Activated T-helper 1 cell treated with Interleukin-2 at 50 U/mL for 16 hours (primary cell): ENCODE data around the gene PSMD5.

Experiments used
- DNase-seq: peaks from one replicate; pipeline ENCODE4 v3.0.0-alpha.2; 2020; ENCODE audit warnings: low read depth

PSMD5 gene

DNA sequence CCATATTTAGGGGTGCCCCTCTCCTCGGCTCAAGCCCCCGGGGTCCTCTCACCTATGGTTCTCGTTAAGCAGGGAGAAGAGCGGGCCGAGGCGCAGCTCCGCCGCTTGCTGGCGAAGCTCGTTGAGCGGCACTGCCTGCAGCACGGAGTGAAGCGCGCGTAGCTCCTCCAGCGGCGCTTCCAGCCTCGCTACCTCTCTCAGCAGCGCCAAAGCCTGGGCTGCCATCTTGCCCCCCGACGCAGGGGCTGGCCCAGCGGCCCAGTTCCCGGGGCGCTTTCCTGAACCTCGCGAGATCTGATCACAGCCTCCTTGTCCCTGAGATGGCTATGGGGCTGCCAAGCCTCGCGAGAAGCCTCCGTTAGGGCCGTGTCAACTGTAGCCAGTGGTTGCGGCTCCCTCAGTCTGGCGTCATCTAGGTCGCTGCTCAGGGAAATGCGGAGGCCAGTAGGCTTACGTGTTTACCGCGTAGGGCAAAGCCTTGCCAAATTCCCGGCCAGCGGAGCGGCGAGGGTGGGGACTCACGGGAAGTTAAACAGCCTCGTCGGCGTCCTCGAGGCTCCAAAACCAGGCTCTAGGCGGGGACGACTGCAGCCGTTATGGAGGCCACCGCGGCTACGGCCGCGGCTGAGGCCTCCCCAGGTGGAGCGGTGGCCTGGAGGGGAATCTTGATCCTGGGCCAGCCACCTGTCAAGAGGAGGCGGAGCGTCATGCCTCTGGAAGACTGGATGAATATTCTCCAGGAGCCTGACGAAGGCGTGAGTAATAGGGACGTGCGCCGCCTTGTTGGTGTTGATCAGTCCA, at the start of gene PSMD5:
PSMD5 (minus strand) TSS at position 238 of the 801 bp plus-strand sequence; CDS start at position 225, 13 bp downstream.
- peak; percentile 90 for DNase-seq

DNA sequence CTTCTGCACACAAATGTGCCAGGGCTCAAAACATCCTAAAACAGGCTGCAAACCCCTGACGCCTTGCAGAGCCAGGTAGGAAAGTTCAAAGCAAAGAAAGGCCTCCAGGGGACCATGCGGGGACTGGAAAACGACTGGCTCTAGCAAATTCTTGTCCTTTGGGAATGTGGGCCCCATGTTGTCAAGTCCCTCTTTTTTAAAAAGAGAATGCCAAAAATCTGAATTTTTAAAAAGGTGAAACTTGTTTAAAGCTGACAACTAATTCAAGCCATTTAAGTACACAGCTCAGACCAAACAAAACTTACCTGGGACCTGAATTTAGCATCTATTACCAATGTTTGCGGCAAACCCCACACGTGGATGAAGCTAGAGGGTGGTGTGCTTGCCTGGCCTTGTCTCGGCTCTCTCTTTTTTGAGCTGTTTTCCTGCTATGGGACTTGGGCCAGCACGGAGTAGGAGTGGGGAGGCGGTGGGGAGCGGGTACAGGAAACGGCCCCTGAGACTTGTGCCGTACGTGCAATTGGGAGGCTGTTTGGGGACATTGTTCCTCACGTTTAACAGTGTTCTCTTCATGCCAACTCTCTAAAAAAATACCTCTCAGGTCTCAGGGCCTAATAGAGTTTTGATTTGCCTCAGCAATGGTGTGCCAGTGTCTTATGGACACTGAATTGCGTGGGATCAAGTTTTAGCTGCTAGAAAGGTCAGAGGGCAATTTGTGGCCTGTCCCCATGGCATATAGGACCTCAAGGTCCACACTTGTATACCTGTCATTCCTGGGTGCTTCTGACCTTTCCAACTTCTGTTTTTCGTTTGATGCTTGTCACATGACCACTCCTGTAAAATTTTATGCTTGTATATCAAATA, 49.4 kb upstream of the PSMD5 start:
- DNase-seq = no peak

DNA sequence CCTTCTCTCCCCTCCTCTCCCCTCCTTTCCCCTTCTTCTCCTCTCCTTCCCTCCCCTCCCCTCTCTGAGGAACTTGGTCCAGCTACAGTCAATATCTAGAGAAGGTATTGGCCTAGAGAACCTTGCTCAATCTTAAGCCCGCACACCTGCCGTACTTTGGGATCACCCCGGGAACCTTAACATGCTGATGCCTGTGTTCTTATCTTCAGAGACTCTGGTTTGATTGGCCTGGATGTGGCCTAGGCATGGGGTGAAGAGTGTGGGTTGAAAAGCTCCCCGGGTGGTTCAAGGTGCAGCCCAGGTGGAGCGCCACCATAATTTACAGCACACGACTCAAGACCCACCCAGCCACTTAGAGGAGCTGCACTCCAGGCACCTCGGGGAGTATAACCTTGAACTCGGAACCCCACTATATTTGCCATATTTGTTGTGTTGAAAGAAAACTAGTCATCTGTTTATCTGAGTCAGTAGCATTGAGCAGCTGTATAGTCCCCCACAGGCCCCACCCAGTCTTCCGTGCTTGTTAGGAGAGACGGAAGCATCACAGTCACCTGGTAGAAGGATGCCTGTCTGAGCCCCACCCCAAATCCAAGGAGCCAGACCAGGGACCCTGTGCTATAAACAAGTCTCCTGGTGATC, 48.6 kb upstream of the PSMD5 start:
- DNase-seq = peak; percentile 65

DNA sequence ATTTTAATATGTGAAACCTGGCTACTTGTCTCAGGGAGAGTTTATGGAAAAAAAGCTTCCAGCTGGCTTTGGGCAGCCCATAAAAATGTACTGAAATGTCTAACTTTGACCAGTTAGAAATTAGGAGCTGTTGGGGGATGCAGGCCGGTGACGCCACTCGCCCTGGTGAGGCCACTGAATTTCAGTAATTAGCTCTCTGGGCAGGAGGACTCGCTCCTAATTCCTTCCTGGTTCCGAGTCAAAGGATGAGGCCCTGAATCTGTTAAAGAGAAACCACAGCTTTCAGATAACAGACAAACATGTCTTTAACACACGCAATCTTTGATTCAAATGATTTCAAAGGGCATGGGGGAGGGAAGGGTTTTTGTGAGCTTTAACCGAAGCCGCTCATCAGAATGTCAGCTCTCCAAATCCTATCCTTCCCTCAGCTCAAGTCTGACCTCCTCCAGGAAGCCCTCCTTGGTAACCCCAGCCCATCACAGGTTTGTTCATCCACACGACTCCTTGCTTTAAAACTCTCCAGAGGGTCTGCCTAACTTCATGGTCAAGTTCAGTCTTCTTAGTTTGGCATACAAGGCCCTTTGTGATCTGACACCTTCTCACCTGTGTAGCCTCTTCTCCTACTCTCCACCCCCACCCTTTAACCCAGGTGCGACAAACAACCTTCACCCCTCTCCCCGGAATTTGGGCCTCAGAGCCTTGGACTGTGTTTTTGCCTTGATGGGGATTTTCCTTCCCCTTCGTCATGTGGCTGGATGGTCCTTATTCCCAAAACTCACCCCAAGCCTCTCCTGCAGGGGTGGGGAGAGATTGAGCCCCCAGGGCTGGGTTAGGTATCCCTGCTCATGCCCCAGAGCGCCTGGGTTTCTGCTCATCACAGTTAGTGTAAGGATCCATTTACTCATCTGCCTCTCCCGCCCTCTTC, 47.9 kb upstream of the PSMD5 start:
- no peak for DNase-seq

DNA sequence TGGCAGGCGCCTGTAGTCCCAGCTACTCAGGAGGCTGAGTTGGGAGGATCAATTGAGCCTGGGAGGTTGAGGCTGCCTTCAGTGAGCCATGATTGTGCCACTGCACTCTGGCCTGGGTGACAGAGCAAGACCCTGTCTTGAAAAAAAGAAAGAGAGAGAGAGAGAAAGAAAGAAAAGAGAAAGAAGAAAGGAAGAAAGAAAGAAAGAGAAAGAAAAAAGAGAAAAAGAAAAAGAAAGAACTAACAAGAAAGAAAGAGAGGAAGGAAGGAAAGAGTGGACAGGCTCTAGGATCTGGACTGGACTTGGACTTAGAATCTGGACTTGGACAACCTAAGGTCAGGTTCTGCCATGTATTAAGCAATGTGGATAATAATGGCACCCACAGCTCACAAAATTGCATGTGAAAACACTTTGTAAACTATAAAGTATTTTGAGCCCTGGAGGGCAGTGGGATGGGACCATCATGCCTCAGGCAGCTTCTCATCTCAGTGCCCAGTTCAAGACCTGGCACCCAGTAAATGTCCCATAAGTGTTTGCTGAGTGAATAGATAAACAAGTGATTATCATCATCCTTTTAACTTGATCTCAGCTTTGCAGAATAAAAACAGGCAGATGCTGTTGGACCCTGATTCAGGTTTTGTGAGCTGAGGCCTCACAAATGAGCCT, 47.0 kb upstream of the PSMD5 start:
- no peak for DNase-seq

DNA sequence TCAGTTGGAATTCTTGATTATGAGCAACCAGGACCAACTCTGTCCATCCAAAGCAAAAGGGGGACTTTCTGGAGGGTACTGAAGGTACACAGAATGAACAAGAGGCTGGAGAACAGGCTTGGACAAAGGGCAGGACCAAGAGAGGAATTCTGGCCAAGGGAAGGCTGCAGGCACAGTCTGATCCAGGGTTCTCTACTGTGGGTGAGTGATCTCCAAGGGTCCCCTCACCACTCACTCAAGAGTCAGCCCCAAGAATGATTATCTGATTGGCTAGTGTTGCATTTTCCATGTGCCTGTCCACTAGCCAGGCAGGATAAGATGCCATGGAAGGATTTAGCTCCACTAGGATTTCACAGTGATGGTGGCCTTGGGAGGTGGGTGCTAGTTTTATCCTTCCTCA, 45.9 kb upstream of the PSMD5 start:
- DNase-seq = no peak

DNA sequence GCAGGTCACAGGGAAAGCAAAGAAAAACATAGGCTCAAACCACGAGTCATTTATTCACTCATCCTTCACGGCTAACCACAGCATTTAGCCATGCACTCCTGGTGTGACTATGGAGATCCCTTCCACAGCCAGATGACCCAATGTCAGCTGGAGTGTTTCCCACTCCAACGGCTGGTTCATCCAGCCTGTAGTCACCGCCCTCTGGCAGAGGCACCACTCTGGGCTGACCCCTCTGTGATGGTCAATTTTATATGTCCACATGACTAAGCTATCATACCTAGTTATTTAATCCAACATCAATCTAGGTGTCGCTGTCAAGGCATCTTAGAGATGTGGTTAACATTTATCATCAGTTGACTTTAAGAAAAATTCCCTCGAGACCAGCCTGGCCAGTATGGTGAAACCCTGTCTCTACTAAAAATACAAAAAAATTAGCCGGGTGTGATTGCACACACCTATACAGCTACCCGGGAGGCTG, 43.8 kb upstream of the PSMD5 start:
- no peak for DNase-seq

DNA sequence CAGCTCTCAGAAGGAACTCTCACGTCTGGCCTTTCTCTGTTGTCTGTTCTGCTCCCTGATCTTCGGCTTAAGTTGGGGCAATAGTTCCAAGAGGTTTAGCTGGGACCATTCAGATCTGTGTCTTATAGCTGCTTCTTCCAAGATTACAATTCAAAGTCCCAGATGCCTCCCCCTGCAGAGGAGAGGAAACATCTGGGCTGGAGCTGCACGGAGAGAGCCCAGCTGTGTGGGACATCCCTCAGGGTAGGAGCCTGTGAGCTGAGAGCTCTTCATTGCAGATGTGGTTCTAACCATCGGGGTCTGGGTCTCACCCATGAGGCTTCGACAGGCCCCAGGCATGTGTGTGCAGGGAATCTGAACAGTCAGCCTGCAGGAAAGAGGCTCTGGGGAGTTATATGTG, 43.2 kb upstream of the PSMD5 start:
- DNase-seq = no peak

DNA sequence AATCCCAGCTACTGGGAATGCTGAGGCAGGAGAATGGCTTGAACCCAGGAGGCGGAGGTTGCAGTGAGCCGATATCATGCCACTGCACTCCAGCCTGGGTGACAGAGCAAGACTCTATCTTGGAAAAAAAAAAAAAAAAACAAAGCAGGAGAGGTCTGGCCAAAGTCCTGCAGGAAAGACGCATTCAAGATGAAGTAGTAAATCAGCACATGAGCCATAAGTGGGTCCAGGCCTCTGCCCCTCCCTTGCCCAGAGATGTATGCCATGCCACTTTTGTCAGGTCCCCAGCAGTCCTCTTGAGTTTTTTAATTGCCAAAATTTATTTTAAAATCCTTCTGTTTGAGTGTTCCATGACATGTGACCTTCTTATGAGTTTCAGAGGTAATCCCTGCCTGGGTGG, 42.7 kb upstream of the PSMD5 start:
- no peak for DNase-seq

DNA sequence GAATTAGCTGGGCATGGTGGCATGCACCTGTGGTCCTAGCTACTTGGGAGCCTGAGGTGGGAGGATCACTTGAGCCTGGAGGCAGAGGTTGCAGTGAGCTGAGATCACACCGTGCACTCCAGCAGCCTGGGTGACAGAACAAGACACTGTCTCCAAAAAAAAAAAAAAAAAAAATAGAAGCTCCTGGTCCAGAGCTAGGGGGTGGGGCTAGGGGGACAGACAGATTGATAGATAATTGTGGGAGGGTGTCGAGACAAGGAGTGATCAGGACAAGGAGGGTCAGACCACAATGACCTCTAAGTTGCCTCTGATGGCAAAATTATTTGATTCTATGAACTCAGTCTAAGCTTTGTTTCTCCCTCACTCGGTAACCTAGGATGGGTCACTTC, 40.9 kb upstream of the PSMD5 start:
- DNase-seq = no peak

DNA sequence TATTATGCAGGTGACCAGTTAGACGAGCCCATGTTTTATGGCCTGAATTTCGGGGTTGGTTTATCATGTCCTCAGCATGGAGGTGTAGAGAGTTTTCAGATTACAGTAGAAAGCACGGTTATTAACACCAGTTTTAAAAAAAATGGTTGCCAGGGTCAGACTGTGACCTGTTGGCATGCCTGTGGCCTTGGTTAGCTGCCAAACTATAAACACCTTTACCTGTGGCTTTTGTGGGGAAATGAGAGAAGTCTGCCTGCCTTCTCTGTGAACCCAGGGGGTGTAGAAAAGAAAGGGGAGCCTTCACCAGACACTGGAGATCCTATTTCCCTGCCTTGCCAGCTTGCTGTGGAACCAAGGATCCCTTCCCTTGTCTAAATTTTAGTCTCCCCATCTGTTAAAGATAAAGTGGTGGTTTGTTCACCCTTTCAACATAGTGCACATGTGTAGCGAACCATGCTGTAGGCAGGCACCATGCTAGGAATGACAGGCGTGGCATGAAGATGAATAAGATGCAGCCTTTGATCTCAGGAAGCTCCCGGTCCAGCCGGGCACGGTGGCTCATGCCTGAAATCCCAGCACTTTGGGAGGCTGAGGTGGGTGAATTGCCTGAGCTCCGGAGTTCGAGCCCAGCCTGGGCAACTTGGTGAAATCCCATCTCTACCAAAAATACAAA, 40.3 kb upstream of the PSMD5 start:
- DNase-seq = no peak

DNA sequence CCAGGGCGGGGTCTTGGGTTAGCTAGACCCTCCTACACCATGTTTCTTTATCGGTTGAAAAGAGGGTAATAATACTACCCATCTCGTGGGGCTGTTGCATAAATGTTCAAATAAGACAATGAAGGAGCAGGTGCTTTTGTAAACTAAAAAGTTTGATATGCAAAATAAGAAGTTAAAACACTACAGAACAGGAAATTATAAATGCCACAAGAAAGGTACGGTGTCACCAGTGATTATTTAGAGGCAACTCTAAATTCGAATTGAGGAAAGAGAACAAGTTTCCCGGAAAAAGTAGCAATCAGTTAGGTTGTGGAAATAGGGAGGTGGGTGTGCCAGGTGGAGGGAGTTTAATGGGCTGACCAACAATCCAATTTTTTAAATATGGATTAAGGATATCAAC, 36.7 kb upstream of the PSMD5 start:
- no peak for DNase-seq

DNA sequence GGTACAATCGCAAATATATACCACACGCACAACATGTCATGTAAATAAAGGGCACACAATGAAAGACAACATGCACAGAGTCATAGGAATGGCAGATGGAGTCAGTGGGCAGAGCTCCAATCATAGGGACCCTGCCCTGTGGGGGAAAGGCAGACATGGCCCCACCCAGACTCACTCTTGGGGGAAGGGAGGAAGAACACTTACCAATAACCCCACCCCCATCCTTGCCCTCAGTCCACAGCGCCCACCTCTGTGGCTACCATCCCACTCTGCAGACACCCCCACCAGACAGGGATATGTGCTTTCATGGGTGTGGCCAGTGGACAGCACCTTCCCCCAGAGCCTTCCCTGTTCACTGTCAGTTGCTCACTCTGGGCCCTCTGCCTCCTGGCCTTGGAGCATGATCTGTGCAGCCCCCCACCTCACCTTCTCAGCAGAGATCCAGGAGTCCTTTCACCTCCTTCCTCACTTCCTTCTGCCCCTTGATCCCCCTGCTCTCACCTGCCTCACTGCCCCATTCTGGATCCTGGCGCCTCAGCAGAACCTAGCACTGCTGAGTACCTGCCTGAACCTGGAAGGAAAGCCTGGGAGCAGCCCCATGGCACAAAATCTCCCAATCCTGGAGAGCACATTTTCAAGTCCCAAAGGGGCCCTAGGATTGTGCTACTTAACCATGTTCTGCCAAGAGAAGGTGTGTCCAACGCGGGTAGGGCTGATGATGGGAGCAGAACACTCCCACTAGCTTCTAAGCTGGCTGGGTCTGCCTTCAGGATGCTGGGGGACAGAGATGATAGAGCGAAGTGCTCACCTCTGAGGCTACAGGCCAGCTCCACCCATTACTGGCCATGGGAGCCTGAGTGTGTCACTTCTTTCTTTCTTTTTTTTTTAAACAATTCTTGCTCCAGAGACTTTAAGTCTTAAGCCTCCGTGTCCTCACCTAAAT, 35.7 kb upstream of the PSMD5 start:
- no peak for DNase-seq

DNA sequence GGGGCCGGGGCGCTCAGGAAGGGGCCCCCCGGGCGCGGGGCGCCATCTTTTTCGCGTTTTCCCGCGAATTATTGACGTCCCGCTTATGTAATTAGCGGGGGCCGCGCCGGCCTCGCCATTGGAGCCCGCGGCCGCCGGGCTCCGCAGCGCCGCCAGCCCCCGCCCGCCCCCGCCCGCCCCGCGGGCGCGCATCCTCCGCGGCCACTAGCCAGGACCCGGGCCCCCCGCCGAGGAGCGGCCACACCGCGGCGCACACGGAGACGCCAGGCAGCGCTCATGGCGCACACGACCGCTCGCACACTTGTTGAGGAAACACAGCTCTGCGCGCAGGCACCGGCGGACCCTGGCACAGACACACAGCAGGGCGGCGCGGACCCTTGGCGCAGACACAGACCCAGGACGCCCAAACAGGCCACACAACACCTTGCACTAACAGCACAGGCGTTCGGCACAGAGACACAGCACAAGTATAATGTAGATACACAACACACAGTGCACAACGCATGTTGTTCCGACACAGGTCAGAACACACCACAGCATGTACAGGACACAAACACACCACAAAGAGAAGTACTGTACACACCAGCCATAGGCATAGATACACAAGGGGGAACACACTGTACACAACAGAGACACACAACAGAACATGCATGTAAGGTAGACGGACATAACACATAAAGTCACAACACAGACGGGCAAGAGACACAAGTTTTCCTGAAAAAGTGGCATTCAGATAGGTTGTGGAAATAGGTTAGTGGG, 34.7 kb upstream of the PSMD5 start:
- peak; percentile 60 for DNase-seq

DNA sequence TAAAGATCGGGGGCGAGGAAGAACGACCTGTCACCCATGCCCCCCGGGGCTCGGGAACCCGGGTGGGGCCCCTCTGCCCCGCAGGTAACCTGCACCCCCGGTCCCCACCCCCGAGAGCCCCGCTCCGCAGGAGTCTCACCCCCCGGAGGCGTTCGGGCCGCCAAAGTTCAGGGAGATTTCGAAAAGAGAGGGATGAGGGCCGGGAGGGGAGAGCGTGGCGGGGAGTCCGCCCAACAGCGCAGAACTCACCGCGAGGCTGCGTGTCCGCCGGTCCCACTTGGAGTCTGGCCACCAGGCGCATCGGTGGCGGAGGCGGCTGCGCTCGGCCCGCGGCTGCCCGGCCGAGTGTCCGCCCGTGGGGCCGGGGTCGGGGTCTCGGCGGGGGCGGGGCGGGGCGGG, 34.1 kb upstream of the PSMD5 start, which contains the start of gene PHF19:
PHF19 (minus strand) TSS at position 347 of the 399 bp plus-strand sequence. CDS start 2,447 bp downstream, outside the sequence.
- DNase-seq = no peak

DNA sequence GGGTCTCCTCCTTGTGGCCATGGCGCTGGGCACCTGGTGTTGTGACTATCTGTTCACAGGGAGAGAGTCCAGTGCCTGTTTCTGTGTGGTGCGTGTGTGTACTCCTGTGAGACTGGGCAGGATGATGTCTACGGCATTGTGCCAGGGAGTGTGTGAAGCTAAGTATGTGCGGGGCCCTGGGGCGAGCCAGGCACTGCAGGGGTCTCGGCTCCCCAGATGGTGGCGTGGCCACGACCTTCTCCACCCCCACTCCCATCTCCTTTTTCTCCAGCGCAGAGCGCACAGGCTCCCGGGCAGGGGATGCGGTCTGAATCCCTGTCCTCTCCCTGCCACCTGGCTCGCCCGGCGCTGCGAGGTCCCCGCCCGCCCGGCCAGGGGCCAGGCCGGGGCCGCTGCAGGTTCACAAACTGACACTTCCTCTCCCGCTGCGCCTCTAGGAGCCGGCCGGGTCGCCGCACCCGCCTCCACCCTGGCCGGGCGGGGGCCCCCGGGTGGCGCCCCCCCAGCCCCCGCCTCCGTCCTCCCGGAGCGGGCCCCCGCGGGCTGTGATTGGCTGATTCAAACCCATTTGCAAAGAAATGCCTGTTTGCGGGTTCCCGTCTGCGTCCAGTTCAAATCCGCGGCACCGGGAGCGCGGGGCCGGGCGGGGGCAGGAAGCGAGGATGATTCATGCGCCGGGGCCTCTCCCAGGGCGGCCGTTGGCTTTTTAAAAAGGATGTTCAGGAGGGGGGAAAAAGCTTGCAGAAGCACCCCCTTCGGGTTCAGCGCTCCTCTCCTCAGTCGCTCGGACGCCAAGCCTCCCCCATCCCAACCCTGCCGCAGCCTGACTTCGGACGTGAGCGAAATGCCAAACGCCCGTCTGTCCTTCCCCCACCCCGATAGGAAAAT, 33.5 kb upstream of the PSMD5 start:
- DNase-seq = peak; percentile 78

DNA sequence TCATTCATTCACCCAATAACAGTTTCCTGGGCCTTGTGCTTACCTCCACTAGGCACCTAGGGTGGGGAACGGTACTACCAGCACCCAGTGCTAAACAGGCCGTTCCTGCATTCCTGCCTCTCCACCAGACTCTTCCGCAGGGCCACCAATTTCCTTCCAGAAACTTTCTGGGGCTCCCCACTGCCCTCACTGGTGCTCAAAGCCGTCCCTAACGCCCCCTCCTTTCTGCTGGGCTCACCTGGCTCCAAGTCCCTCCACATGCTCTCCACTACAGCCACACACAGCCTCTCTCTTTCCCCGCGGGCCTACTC, 32.9 kb upstream of the PSMD5 start:
- no peak for DNase-seq

DNA sequence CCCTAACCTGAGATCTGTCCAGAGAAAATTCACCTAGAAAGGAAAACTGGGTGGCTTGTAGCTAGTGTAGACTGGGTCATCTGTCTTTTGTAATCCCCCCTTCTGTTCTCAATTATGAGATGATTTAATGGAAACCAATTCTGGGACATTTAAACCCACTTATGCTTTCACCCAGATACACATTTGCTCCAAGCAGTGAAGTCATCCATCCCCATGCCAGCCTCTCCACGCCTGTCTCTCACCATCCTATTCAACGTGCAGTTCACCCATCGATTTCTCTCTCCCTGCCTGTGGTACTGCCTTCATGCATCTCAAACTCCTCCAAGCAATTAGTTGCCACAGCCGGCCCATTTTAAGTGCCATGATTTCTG, 32.5 kb upstream of the PSMD5 start:
- DNase-seq = no peak
